Measurements from ENCODE around the gene GPX3. TPM values are rescaled to one million over a fixed set of nuclear protein-coding genes. Genes with fewer than 3 reads are reported as not detected.
A peak's percentile ranks its signal among the peaks of the same experiment; 100 is the strongest.

Gene GPX3
- total RNA-seq, 1 experiment from 2014 or later = 20.4 TPM

DNA sequence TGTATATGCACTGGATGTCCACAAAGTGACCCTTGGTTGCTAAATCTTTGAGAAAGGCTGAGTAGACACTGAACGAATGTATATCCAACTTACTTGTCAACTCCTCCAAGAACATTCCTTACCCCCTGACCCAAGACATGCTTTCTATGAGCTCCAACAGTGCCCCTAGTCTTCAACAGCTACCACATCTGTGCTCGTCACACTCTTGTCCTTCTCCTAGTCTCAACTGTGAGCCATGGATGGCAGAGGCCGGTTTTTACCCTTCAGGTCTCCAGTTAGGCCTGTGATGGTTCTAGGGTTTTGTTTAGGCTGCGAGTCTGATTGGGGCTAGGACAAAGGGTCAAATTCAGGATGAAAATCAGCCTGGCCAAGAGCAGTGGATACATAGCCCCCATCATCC is 19.0 kb upstream of the GPX3 start:
- no peaks in the 10 kb centered on the region for H3K23me2 ChIP-seq (ENCODE audit: insufficient read length, low read depth, low read length, poor library complexity, severe bottlenecking)
- H3K56ac ChIP-seq (ENCODE audit: insufficient read length, low read depth, low read length) = no peak overlapping the region
- H3K4ac ChIP-seq (ENCODE audit: low read depth, low read length) = no peak overlapping the region
- H3T11ph ChIP-seq (ENCODE audit: low read length) = no peak overlapping the region
- Mint-ChIP-seq H3K4me3 (no peak overlapping the region), H3K36me3 (ENCODE audit: insufficient read depth in 1 of 3, low read depth in 3 of 3) (no peaks in the 10 kb centered on the region), H3K27me3 (ENCODE audit: low read depth) (peaks cover 3% of the 10 kb centered on the region), H3K4me1 (peaks cover 7 to 8% of the 10 kb centered on the region in 2 experiments), H3K27ac (no peak overlapping the region; a peak in 2 of 7 replicates), H3K9me3 (peaks cover 3 to 4% of the 10 kb centered on the region in 2 experiments; a peak in 2 of 5 replicates)
- no peak overlapping the region for H3K23ac ChIP-seq (ENCODE audit: insufficient read length, low read depth, low read length)
- no peak overlapping the region for H3K14ac ChIP-seq (ENCODE audit: insufficient read depth, low read length)
- H3K9me3 ChIP-seq (ENCODE audit: control insufficient read depth, low read depth, low read length) = no peaks in the 10 kb centered on the region
- H3K9ac ChIP-seq (ENCODE audit: extremely low read depth, insufficient read length, low read length) = no peak overlapping the region
- no peak overlapping the region for H3K27ac ChIP-seq (ENCODE audit: insufficient read length, low read depth, low read length)
- no peak overlapping the region for H2BK120ac ChIP-seq (ENCODE audit: low read depth, low read length, poor library complexity, severe bottlenecking)
- no peak overlapping the region for H2AFZ ChIP-seq (ENCODE audit: low read length)
- TF ChIP-seq, protein P1, sequence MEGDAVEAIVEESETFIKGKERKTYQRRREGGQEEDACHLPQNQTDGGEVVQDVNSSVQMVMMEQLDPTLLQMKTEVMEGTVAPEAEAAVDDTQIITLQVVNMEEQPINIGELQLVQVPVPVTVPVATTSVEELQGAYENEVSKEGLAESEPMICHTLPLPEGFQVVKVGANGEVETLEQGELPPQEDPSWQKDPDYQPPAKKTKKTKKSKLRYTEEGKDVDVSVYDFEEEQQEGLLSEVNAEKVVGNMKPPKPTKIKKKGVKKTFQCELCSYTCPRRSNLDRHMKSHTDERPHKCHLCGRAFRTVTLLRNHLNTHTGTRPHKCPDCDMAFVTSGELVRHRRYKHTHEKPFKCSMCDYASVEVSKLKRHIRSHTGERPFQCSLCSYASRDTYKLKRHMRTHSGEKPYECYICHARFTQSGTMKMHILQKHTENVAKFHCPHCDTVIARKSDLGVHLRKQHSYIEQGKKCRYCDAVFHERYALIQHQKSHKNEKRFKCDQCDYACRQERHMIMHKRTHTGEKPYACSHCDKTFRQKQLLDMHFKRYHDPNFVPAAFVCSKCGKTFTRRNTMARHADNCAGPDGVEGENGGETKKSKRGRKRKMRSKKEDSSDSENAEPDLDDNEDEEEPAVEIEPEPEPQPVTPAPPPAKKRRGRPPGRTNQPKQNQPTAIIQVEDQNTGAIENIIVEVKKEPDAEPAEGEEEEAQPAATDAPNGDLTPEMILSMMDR (conservative IDR thresholded peaks at IDR 0.05) = no peak
- DNase-seq = peak; percentile 14
- H3K27me3 ChIP-seq (ENCODE audit: insufficient read depth, low read length) = no peaks in the 10 kb centered on the region
- H2BK12ac ChIP-seq (ENCODE audit: insufficient read length, low read depth, low read length) = no peak overlapping the region
- no peak overlapping the region for H2BK5ac ChIP-seq (ENCODE audit: insufficient read length, low read length)
- no peaks in the 10 kb centered on the region for H4K20me1 ChIP-seq (ENCODE audit: control insufficient read depth, insufficient read depth, insufficient read length)
- no peak overlapping the region for H4K8ac ChIP-seq (replicated peaks; ENCODE audit: insufficient read length, low read depth, low read length)
- H2AK5ac ChIP-seq (ENCODE audit: insufficient read length, low read length) = no peak overlapping the region
- no peak overlapping the region for H4K5ac ChIP-seq (ENCODE audit: insufficient read length, low read depth, low read length)
- H3K4me2 ChIP-seq (ENCODE audit: insufficient read depth, insufficient read length, low read length) = no peak overlapping the region
- H3K79me2 ChIP-seq (ENCODE audit: insufficient read depth, low read length) = no peaks in the 10 kb centered on the region
- H2BK15ac ChIP-seq (ENCODE audit: low read depth, low read length) = no peak overlapping the region
- no peak overlapping the region for H2BK20ac ChIP-seq (ENCODE audit: low read depth, low read length, poor library complexity, severe bottlenecking)
- WGBS (ENCODE audit: extremely low coverage, insufficient read length, low lambda C conversion rate) = no CpG with 5 or more reads among the region's 4 CpGs
- no peak overlapping the region for H4K91ac ChIP-seq (ENCODE audit: insufficient read length, low read depth, low read length)
- no peaks in the 10 kb centered on the region for H3K4me1 ChIP-seq (ENCODE audit: insufficient read depth, low read length)
- H3K18ac ChIP-seq (ENCODE audit: insufficient read length, low read depth, low read length) = no peak overlapping the region
- no peaks in the 10 kb centered on the region for H3K79me1 ChIP-seq (ENCODE audit: insufficient read depth, low read depth, low read length, poor library complexity, severe bottlenecking)

Data from H9 (cell line).